GM18861 (cell line): ENCODE data around the gene GUCY2C.

Source experiments
- ATAC-seq: cut with Tn5 transposase; IDR thresholded peaks from one replicate; pipeline ENCODE4 v1.9.1; 2021; ENCODE audit not compliant: unreplicated experiment

Gene GUCY2C

DNA sequence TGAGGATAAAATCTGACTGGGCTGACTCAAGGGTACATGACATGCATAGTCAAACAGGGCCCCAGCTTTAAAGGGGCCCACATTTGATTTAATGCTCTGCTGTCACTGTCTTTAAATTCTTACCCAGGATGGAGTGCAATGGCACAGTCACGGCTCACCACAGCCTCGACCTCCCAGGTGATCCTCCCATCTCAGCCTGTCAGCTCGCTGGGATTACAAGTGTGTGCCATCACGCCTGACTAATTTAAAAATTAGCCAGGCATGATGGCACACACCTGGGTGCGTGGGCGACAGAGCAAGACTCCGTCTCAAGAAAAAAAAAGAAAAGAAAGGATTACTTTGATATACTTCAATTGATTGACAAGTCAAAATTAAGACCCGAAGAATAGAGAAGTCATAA, 119.5 kb downstream of the GUCY2C start:
- ATAC-seq, result no peak

DNA sequence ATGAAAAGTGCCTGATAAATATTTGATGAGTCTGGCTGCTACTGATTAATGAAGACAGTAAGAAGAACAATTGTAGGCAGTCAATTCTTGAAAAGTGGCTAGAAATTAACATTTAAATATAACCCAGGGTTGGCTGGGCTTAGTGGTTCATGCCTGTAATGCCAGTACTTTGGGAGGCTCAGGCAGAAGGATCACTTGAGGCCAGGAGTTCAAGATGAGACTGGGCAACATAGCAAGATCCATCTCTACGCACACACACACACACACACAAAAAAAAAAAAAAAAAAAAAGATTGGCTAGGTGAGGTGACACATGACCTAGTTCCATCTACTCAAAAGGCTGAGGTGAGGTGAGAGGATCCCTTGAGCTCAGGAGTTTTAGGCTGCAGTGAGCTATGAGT, 120.8 kb downstream of the GUCY2C start:
- ATAC-seq, result no peak

DNA sequence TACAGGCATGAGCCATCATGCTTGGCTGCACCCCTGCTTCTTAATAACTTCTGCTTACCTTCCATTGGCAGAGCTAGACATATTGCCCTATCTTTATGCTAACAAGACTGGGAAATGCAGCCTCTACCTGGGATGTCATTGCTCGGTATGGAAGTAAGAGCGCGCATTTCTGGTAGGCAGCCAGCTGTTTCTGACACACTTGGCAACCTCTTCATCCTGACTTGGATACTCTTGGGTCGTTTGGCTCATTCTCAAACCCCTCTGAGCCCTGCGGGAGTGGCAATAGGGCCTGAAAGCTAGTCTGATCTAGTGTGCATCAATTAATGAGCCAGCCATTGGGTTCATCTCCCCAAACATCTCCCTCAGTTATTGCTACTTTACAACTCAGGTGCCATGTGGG, 123.3 kb downstream of the GUCY2C start:
- ATAC-seq, result no peak

DNA sequence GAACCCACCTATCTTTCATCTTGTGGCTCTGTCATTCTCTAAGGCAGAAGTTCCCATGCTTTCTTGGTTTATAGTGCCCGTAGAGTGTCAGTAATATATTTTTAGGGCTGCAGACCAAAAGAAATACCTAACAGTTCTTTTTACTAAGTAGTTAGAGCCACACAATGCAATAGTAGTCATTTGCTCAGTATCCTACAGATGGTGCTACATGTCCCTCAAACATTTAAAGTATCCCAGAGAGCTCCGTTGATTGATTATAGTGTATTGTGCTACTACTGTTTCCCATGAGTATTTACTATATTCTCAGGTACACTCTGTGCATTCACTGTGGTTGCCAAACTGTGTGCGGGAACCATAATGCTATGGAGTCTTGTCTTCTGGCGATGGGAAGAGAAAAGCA, 124.0 kb downstream of the GUCY2C start:
- peak; percentile 47 for ATAC-seq

DNA sequence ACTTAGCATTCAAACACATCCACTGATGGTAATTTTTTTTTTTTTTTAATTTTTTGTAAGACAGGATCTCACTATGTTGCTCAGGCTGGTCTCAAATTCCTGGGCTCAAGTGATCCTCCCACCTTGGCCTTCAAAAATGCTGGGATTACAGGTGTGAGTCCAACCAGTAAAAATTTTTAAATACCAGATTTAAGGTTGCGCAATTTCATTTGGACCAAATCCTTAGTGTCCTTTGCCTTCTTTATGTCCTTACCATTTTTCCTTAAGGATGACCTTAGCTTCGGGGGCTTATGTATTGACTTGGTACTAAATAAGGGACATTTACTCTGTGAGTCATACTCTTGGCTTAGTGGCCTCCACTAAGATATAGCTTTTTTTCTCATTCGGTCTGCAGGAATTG, 124.6 kb downstream of the GUCY2C start:
- no peak for ATAC-seq

DNA sequence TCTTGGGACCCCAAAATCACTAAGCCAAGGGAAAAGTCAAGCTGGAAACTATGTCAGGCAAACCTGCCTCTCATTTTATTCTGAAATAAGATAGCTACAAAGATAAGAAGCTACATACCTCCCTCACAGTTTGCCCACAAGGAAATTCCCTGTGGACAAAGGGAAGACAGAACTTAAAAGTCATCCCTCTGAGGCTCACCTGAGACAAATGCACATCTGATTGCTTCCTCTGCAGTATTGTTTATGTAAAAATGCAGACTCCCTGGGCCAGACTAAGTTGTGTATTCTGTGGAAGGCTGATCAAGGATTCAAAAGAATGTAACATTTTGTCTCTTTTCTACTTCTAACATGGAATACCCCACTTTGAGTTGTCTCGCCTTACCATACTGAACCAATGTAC, 126.2 kb downstream of the GUCY2C start:
- ATAC-seq, result no peak

DNA sequence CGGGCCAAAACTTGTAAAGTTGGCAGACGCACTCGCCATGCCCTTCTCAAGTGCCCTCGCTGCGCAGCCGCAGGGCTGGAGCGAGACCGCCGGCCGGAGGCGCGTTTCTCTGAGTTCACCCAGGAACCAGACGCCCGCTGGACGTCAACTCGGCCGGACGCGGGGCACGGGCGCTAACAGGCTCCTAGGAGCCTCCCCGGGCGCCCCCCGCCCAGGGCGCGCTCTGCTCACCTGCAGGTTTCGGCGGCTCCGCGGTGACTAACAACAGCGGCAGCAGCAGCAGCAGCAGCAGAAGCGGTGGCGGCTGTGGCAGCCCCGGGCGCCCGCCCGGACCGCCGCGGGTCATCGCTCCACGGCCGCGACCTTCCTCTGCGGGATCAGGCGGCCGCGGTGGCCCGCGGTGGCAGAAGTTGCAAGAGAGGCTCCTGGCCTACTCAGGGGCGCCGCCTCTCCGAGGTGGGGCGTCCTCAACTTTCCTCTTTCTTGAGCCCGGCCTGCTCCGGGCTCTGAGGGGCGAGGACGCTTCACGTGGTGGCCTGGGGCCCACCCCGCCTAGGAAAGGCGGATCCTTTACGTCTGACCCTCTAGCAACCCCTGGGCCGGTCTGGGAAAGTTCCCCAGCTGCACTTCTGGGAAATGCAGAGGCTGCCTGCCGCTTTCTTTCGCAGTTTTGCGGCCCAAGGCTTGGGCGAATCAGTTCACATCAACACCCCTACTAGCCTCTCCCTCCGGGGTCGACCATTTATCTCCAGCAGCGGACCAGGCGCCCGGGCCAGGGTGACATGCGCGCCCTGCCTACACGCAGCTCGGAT, 128.8 kb downstream of the GUCY2C start, which contains the start of gene PLBD1:
Gene PLBD1, minus strand, starts transcription at position 533 of the 812 bp plus-strand sequence. Its CDS starts 187 bp downstream, at position 346.
- peak; percentile 57 for ATAC-seq

DNA sequence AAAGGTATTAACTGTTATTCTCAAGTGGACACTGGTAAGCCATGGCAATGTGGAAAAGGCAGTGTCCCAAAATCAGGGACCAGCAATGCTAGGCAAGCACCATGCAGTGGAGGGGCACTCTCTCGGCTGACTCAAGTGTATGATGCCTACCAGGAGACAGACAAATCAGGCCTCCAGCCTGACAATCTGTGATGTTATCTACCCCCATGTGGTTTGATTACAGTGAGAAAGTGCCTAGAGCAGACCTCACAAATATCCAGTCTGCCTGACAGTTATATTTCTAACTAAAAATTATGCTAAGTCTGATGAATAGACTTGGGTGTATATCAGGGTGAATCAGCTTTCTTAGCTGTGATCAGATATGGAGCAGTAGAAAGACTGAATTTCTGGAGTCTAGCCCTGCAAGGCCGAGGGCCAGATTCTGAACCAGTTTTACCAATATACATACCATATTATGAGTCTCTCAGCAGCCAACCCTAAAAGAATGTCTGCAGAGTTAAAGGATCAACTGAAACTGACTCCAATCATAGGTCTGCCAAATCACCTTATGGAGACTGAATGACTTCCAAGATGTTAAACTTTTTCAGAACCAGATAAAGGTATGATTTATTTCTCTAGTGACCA, 132.0 kb downstream of the GUCY2C start:
- no peak for ATAC-seq

DNA sequence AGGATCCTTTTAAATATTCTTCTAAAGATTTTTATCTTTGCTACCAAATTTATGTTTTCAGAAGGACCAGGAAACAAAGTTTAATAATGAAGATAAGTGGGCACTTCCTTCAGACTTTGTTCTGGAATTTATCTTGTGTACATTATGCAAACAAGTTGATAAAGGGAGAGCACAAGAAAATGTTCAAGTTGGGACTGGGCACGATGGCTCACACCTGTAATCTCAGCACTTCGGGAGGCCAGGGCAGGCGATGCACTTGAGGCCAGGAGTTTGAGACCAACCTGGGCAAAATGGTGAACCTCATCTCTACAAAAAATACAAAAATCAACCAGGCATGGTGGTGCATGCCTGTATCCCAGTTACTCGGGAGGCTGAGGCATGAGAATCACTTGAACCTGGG, 133.4 kb downstream of the GUCY2C start:
- ATAC-seq, result no peak
